ENCODE data around the gene NAP1L4.

NAP1L4 gene

GRCh38 chr11:2999464-2999998, 7.4 kb upstream of the NAP1L4 start:
- Histone ChIP-seq H3K27ac (no peak overlapping the region), H3K4me3 (no peak overlapping the region)
- peak; percentile 41 for DNase-seq (ENCODE audit: low spot score)
- TF ChIP-seq CTCF (IDR thresholded peaks at IDR 0.05), result no peak

GRCh38 chr11:2998073-2998850, 6.1 kb upstream of the NAP1L4 start:
- TF ChIP-seq CTCF (IDR thresholded peaks at IDR 0.05), result no peak
- Histone ChIP-seq H3K4me3 (no peak overlapping the region), H3K27ac (no peak overlapping the region)
- peak; percentile 54 for DNase-seq (ENCODE audit: low spot score)

- no peak overlapping the region for H3K27ac ChIP-seq
- DNase-seq (ENCODE audit: low spot score), result peak; percentile 22
- H3K4me3 ChIP-seq, result no peak overlapping the region
- TF ChIP-seq CTCF (IDR thresholded peaks at IDR 0.05), result no peak
Observed at GRCh38 chr11:2997406-2997805, 5.3 kb upstream of the NAP1L4 start.

GRCh38 chr11:2996976-2997375, 4.8 kb upstream of the NAP1L4 start:
- Histone ChIP-seq H3K4me3 (no peak overlapping the region), H3K27ac (no peak overlapping the region)
- peak; percentile 47 for DNase-seq (ENCODE audit: low spot score)
- TF ChIP-seq CTCF (IDR thresholded peaks at IDR 0.05), result no peak

- DNase-seq (ENCODE audit: low spot score), result peak; percentile 36
- no peak for TF ChIP-seq CTCF (IDR thresholded peaks at IDR 0.05)
- Histone ChIP-seq H3K4me3 (no peak overlapping the region), H3K27ac (no peak overlapping the region)
Observed at GRCh38 chr11:2995893-2996554, 3.9 kb upstream of the NAP1L4 start.

GRCh38 chr11:2995031-2995561, 3.0 kb upstream of the NAP1L4 start:
- DNase-seq (ENCODE audit: low spot score), result peak; percentile 70
- no peak overlapping the region for H3K4me3 ChIP-seq
- no peak for TF ChIP-seq CTCF (IDR thresholded peaks at IDR 0.05)
- no peak overlapping the region for H3K27ac ChIP-seq

Data from coronary artery (tissue), 2 donors.